ENCODE results near the gene CXXC5.
A peak's percentile ranks its signal among the peaks of the same experiment; 100 is the strongest.

The CXXC5 gene

GRCh38 chr5:139683295-139684271 lies 35.4 kb downstream of the CXXC5 start:
- DNase-seq = no peak

DNA sequence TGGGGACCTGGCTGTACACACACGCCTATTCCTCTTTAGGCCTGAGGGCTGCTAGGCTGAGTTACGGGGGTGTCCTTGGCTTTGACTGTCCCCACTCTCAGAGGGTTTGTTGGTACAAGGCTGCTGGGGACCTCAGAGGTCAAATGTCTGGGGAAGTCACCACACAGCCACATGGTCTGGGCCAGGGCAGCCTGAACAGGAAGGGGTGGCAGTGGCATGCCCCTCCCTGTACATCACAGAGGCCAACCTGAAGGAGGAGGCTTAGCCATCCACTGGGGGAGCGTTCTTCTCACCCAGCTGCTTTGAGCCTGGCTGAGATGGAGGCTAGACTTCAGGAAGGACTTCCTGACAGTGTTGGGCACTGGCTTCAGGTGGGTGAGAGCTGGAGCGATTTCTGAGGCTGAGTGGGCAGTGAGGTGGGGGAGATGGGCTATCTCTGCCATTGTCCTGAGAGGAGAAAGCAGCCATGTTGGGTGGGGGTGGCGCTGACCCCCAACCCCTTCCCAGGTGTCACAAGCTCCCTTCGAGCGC lies 36.3 kb downstream of the CXXC5 start:
- no peak for DNase-seq

- DNase-seq = peak; percentile 63
Measured at GRCh38 chr5:139684881-139685749, 37.0 kb downstream of the CXXC5 start.

- no peak for DNase-seq
Measured at GRCh38 chr5:139685886-139686285, 37.7 kb downstream of the CXXC5 start.

- DNase-seq = no peak
Measured at GRCh38 chr5:139686356-139686705, 38.2 kb downstream of the CXXC5 start.

DNA sequence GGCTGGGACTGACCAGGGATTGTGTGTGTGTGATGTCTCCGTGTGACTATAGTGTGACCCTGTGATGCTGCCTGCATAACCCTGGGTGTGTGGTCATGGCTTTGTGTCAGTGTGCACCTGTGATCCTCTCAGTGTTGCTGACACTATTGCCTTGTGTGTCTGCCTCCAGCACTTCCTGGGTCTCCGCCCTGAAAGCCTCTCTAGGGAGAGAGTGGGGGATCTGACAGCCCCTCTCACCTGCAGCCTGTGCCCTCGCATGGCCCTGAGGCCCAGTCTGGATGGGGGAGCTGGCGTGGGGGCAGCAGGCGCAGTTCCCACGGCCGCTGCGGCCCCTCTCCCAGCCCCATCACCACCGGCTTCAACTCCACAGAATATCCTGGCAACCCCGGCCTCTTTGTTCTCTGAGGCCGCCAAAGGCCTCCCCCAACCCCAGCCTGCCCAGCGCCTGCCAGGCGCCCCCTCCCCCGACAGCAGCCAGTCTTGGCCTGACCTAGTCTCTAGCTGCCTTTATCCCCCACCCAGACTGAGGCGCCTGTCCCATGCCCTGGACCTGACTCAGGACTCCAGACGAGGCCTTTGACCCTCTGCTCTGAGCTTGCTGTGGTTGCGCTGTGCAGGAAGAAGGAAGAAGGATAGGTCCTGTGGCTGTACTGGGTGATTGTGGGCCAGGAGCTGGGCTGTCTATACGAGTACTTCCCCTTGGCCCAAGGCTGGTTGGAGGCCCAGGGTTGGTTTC lies 38.7 kb downstream of the CXXC5 start:
- no peak for DNase-seq

- no peak for DNase-seq
Measured at GRCh38 chr5:139687656-139688055, 39.5 kb downstream of the CXXC5 start.

DNA sequence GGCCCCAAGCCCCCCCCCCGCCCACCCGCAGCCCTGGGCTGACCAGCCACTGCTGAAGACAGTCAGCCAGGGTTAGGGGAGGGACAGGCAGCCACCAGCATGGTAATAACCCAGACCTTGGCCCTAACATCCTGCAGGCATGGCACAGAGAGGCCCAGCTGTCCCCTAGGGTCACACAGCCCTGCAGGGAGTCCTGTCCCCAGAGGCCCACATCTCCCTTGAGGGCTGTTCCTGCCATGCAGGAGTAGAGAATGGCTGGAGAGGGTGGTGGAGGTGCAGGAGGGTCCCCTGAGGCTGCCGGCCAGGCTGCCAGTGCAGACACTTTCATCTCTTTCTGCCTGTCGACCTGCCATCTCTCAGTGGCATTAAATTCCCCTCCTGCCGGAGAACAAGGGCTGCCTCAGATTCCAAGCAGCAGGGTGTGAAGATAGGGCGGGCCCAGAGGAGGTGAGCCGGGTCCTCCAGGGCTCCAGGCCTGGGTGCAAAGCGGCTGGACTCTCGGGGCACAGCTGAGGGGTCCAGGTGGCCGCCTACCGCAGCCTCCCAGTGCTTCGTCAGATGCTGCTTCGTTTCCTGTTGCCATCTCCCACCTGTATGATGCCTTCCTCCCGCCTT lies 40.0 kb downstream of the CXXC5 start:
- no peak for DNase-seq

DNA sequence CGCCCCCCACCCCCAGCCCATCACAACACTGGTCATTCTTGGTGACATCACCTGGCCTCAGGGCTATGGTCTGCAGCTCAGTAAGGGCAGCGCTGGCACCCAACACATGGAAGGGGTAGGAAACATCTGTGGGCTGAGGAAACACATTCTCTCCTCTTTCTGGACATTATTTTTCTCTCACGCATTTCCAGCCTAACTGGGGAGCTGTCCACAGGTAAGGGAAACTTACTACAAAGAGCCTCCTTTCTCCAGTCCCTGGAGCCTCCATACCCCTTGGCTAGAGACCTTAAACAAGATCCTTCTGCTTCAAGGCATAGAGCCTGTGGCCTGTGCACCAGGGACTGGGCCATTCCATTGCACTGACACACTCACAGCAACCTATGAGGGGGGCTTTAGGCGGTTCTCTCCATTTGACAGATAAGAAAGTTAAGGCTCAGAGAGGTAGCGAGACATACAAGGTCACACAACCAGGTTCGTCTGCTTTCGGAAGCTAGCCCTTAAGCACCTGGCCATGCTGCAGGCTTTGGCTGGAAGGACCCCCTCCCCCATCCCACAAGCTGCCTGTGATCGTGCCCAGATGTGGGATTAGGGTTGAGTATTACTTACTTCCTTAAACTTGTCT lies 40.7 kb downstream of the CXXC5 start:
- no peak for DNase-seq

- DNase-seq = peak; percentile 54
Measured at GRCh38 chr5:139689631-139690063, 41.5 kb downstream of the CXXC5 start.

- no peak for DNase-seq
Measured at GRCh38 chr5:139690064-139690802, 42.1 kb downstream of the CXXC5 start.

GRCh38 chr5:139690803-139691629 lies 42.9 kb downstream of the CXXC5 start:
- DNase-seq = no peak

DNA sequence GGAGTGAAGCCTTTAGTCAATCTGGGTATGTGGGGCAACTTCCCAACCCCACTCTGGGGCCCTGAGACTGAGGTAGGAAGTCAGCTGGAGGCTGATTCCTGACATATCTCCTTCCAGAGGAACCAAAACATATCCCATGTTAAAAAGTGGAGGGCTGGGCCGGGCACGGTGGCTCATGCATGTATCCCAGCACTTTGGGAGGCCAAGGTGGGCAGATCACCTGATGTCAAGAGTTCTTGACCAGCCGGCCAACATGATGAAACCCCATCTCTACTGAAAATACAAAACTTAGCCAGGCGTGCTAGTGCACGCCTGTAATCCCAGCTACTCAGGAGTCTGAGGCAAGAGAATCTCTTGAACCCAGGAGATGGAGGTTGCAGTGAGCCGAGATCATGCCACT lies 44.0 kb downstream of the CXXC5 start:
- no peak for DNase-seq

DNA sequence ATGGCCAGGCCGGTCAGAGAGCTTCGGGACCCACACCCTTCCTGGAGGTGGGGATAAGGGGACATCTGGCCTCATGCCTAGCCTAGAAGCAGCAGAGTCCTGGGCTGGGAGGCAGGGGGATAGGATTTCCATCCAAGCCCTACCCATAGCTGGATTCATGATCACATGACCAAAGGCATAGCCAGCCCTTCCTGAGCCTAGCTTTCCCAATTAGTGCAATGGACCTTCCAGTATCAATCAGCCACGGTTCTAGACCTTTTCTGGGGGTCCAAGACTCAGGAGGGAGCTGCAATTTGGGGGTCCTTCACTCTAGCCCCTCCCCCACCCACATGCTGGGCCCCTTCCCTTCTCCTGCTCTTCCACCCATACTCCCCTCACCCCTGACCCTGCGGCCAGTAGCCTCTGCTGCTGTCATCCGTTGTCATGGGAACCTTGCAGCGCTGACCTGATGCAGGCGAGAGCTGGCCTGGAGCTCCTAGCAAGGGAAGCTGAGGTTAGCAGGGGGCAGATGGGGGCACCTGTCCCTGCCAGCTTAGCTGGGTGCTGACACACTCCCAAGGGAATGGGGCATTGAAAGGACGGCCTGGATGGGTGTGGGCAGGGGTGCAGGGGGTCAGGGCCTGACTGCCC lies 44.6 kb downstream of the CXXC5 start:
- DNase-seq = no peak

DNA sequence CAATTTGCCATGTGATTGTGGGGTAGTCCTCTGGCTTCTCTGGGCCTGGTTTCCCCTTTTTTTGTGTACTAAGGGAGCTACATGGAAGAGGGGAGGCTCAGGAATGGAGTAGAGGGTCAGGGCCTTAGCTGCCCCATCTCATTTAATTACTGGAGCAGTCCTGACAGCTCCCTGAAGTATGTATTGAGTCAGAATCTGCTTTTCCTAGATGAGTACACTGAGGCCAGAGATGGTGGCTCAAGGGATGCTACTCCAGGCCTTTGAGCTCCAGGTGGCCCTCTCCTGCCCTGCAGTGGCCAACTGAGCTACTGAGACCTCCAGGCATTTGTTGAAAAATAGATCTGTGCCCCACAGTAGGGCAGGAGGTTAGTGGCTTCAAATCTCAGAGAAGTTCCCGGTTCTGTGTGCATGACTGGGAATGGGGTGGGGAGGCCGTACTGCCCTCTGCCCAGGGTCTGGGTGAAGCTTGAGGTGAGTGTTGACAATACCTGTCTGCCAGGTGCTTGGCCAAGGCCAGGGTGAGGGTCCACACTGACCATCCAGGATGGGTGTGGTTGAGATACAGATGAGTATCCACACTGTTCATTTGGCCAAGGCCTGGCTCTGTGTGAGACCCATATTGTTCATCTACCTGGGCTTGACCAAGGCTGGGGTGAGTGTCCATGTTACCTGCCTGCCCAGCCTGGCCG lies 45.7 kb downstream of the CXXC5 start:
- DNase-seq = no peak

- DNase-seq = no peak
Measured at GRCh38 chr5:139694556-139695177, 46.5 kb downstream of the CXXC5 start.

GRCh38 chr5:139695178-139695573 lies 47.0 kb downstream of the CXXC5 start:
- DNase-seq = no peak

- no peak for DNase-seq
Measured at GRCh38 chr5:139696167-139696893, 48.2 kb downstream of the CXXC5 start.

Data from COR-L47 (cell line).